H1 (cell line): Measurements from ENCODE around the gene TFAP2C. TPM values are rescaled to one million over a fixed set of nuclear protein-coding genes. Genes with fewer than 3 reads are reported as not detected.

Experiments
- RBBP5 ChIP-seq: IDR thresholded peaks from 2 replicates; pipeline ENCODE4 v1.7.1; 2012; ENCODE audit warnings: low read depth, mild to moderate bottlenecking, inconsistent platforms, low read length, moderate library complexity, borderline replicate concordance
- polyA plus RNA-seq, 7 experiments: library from polyadenylated mRNA; depleted of rRNA in 3 of 7; stranded (reverse) in 5 of 7; unstranded in 2 of 7; fragments of >200 nt in 5 of 7; fragments of 200-250 nt in 2 of 7; gene quantifications; 1 replicate in 5 of 7; 2 replicates in 1 of 7; 4 replicates in 1 of 7; pipeline versions ENCODE4 v1.2.1 to v1.2.3, GENCODE V29; 2011 to 2013; ENCODE audit warnings: missing spikeins in 2 of 7, mixed read lengths in 2 of 7
- total RNA-seq: library from RNA; stranded (reverse); fragmentation: NEBNext Ultra II Directional; extraction: Animal tissue kit (Norgen Biotek cat#: 25700); gene quantifications from 2 replicates; pipeline ENCODE4 v1.2.1, GENCODE V29; 2021

The TFAP2C gene
- total and polyA plus RNA-seq, 2 of the 8 experiments (the other 6 are each of a cell fraction or from before 2014, with no cell fraction given) = 1.7 to 5.8 TPM

- TF ChIP-seq RBBP5 = no peak
Measured at GRCh38 chr20:56617489-56617888, 11.6 kb upstream of the TFAP2C start (continued).
